ENCODE results near the gene ZNF689. TPM values are rescaled to one million over a fixed set of nuclear protein-coding genes. Genes with fewer than 3 reads are reported as not detected.
A peak's percentile ranks its signal among the peaks of the same experiment; 100 is the strongest.
"Not testable (repeated sequence)": the region's sequence is repeated elsewhere in the genome, so short reads cannot be mapped to it uniquely, and the experiment has no call there.

Gene ZNF689
- total RNA-seq, 1 donor from 2014 or later: 14.7 TPM

DNA sequence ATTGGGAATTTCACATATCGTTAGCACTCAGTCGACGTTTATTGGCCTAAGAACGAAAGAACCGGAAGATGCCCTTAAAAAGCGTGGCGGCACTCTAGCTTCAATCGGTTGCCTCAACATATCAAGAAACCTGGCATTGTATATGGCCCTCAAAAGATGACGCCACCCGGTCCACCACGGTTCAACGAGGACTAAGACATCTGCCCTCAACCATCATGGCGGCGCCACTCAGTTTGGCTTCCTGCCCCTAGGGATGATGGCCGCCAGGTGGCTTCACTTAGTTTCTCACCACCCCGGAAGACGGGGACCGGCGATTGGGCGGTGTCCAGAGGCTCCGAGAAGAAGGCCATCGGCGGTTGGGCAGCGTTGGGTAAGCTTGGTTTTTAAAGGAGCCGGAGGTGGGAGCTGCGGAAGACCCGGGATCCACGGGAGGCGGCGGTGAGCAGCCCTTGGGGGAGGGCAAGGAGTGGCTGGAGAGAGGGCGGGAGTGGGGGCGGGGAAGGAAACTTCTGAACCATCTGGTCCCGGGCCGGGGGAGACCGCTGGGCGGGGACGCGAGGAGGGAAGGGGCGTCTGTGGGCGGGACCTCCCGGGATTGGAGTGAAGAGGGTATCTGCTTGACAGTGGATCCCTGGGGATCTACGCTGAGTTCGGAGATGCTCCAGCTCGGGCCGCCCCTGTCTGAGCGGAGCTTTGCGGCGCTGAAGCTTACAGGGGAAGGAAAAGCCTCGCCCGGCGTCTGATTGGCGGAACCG, 40.4 kb upstream of the ZNF689 start, which contains the start of gene PRR14:
PRR14 (plus strand) TSS at position 592 of the 755 bp plus-strand sequence. CDS start 686 bp downstream, outside the sequence.
- Mint-ChIP-seq H3K27ac (peak within 1 kb of the TSS; percentile 98), H3K4me1 (ENCODE audit: low read depth) (peaks cover 25% of the 10 kb centered on the region), H3K4me3 (peak within 1 kb of the TSS; percentile 97), H3K36me3 (ENCODE audit: low read depth) (peaks cover 28% of the 10 kb centered on the region), H3K9me3 (no peaks in the 10 kb centered on the region), H3K27me3 (ENCODE audit: insufficient read depth) (peaks cover 2% of the 10 kb centered on the region)
- DNase-seq (ENCODE audit: low spot score): peak; percentile 98
- intact Hi-C loops (cut with micrococcal nuclease): loop anchor here (1.0 to 10.0 kb wide), 16 partner anchors 8 to 823 kb away; partner anchors contain the start of genes ALDOA, CDIPT, FBRS and FBXL19

DNA sequence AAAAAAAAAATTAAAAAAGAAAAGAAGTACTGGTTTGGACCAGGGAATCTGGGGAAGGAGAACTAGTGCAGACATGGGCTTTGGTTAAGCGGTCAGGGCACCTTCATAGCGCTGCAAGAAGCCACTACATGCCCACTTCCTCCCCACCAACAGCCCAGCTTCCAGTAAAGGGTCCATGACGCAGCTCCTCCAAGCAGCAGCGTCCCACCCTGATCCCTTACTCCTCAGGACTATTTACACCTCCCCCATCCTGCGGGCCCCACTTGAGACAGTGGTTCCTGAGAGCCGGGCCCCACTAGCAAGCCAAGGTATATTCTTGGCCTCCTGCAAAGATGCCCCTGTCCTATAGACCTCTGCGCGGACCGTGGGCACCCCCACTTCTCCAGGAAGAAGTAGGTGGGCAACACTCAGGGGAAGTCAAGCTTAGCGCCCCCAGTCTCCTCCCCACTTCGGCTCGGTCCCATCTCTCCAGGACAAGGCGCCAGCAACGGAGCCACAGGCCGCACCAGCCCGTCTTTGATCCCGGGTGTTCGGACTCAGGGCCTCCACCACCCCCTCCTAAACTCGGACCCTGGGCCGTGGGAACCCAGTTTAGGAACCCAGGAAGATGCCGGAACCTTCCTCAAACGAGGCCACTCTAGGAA, 39.7 kb upstream of the ZNF689 start:
- peaks cover 22% of the 10 kb centered on the region for H3K36me3 Mint-ChIP-seq (ENCODE audit: low read depth)
- DNase-seq (ENCODE audit: low spot score): no peak
- H3K9me3 Mint-ChIP-seq: no peaks in the 10 kb centered on the region
- intact Hi-C loops (cut with micrococcal nuclease): loop anchor here (1.0 to 10.0 kb wide), 15 partner anchors 8 to 823 kb away; partner anchors contain the start of genes ALDOA, CDIPT, FBRS and FBXL19
- H3K27me3 Mint-ChIP-seq (ENCODE audit: insufficient read depth): peaks cover 4% of the 10 kb centered on the region
- H3K27ac Mint-ChIP-seq: peak overlapping the region; percentile 98
- H3K4me3 Mint-ChIP-seq: peak overlapping the region; percentile 97
- peaks cover 25% of the 10 kb centered on the region for H3K4me1 Mint-ChIP-seq (ENCODE audit: low read depth)

DNA sequence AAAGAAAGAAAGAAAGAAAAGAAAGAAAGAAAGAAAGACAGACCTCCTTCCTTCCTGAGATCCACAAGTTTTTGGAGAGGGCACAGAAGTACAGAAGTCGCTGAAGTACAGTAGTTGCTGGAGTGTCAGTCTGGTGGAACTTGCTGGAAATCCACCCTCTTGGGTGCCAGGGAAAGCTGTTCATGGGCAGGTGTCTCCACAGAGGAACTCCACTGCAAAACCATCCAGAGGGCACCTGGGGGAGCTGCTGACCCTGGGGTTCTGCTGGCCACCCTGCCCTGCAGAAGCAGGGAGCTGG, 37.0 kb upstream of the ZNF689 start:
- intact Hi-C loops (cut with micrococcal nuclease): no loop called here

DNA sequence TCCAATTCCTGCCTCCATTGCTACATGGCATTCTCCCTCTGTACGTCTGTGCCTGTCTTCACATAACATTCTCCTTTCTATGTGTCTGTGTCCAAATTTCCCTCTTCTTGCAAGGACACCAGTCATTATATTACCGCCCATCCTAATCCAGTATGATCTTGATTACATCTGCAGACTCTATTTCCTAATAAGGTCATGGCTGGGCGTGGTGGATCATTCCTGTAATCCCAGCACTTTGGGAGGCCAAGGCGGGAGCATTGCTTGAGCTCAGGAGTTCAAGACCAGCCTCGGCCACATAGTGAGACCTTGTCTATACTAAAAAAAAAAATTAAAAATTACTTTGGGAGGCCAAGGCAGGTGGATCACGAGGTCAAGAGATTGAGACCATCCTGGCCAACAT, 35.5 kb upstream of the ZNF689 start:
- Mint-ChIP-seq H3K36me3 (ENCODE audit: low read depth) (peaks cover 2% of the 10 kb centered on the region), H3K4me3 (no peak overlapping the region), H3K4me1 (ENCODE audit: low read depth) (peaks cover 8% of the 10 kb centered on the region), H3K9me3 (no peaks in the 10 kb centered on the region), H3K27ac (no peak overlapping the region), H3K27me3 (ENCODE audit: insufficient read depth) (peaks cover 4% of the 10 kb centered on the region)
- no peak for DNase-seq (ENCODE audit: low spot score)
- intact Hi-C loops (cut with micrococcal nuclease): no loop called here

More for the DNA sequence above, 37.0 kb upstream of the ZNF689 start:
- Mint-ChIP-seq H3K9me3 (no peaks in the 10 kb centered on the region), H3K27ac (no peak overlapping the region), H3K4me3 (no peak overlapping the region), H3K36me3 (ENCODE audit: low read depth) (peaks cover 7% of the 10 kb centered on the region), H3K4me1 (ENCODE audit: low read depth) (peaks cover 15% of the 10 kb centered on the region), H3K27me3 (ENCODE audit: insufficient read depth) (peaks cover 4% of the 10 kb centered on the region)
- no peak for DNase-seq (ENCODE audit: low spot score)

DNA sequence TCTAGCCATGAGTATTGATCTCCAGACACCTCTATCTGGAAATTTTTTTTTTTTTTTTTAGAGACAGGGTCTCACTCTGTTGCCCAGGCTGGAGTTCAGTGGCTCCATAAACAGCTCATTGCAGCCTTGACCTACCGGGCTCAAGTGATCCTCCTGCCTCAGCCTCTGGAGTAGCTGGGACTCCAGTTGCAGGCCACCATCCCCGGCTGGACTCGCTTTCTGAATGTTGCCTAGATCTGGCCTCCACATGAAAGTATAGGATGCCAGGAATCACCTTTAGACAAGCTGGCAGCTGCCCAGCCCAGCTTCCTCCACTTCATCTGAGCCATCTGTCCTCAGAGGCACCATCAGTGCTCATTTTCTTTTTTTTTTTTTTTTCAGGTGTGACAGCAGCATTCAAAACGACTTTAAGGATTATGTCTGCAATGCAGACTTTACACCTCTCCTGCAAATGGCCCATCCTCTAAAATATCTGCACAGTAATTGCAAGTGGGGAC, 34.2 kb upstream of the ZNF689 start:
- Mint-ChIP-seq H3K4me3 (no peak overlapping the region), H3K27me3 (ENCODE audit: insufficient read depth) (peaks cover 4% of the 10 kb centered on the region), H3K36me3 (ENCODE audit: low read depth) (no peaks in the 10 kb centered on the region), H3K27ac (no peak overlapping the region), H3K4me1 (ENCODE audit: low read depth) (no peaks in the 10 kb centered on the region), H3K9me3 (no peaks in the 10 kb centered on the region)
- no peak for DNase-seq (ENCODE audit: low spot score)
- intact Hi-C loops (cut with micrococcal nuclease): no loop called here

DNA sequence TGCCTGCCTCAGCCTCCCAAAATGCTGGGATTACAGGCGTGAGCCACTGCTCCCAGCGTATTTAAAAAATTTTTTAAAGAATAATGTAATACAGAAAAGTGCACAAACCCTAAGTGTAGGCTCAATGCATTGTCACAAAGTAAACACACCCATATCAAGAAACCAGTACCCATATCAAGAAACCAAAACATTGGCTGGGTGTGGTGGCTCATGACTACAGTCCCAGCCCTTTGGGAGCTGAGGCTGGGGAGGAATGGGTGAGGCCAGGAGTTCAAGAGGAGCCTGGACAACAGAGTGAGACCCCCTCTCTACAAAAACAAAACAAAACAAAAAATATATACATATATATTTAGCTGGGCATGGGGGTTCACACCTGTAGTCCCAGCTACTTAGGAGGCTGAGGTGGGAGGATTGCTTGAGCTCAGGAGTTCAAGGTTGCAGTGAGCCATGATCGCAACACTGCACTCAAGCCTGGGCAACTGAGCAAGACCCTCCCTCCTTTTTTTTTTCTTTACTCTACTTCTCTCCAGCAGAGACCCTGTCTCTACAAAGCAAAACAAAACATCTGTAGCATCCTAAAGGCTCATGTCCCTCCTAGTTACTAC, 31.3 kb upstream of the ZNF689 start:
- no peak for DNase-seq (ENCODE audit: low spot score)
- H3K4me3 Mint-ChIP-seq: no peak overlapping the region
- no peaks in the 10 kb centered on the region for H3K4me1 Mint-ChIP-seq (ENCODE audit: low read depth)
- H3K27me3 Mint-ChIP-seq (ENCODE audit: insufficient read depth): peaks cover 4% of the 10 kb centered on the region
- intact Hi-C loops (cut with micrococcal nuclease): no loop called here
- H3K36me3 Mint-ChIP-seq (ENCODE audit: low read depth): no peaks in the 10 kb centered on the region
- no peaks in the 10 kb centered on the region for H3K9me3 Mint-ChIP-seq
- H3K27ac Mint-ChIP-seq: no peak overlapping the region

DNA sequence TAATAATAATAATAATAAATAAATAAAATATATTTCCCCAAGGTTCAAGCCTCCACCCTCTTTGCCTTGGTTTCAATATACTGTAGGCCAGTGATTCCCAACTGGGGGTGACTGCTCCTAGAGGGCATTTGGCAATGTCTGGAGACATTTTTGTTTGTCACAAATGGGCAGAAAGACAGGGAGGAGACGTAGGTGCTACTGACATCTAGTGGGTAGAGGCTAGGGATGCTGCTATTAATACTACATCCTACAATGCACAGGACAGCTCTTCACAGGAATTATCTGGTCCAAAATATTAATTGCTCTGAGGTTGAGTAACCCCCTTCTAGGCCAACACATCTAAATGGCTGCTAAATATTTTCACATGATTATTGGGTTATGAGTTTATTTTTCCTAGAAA, 27.8 kb upstream of the ZNF689 start:
- intact Hi-C loops (cut with micrococcal nuclease): no loop called here
- H3K9me3 Mint-ChIP-seq: no peaks in the 10 kb centered on the region

DNA sequence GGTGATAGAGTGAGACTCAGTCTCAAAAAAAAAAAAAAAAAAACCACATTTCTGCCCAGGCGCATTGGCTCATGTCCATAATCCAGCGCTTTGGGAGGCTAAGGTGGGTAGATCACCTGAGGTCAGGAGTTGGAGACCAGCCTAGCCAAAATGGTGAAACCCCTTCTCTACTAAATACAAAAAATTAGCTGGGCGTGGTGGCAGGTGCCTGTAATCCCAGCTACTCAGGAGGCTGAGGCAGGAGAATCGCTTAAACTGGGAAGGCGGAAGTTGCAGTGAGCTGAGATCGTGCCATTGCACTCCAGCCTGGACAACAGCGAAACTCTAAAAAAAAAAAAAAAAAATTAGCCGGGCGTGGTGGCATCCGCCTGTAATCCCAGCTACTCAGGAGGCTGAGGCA, 26.9 kb upstream of the ZNF689 start:
- intact Hi-C loops (cut with micrococcal nuclease); H3K27ac Mint-ChIP-seq; H3K27me3 Mint-ChIP-seq (ENCODE audit: insufficient read depth); H3K9me3 Mint-ChIP-seq; H3K4me3 Mint-ChIP-seq; H3K36me3 Mint-ChIP-seq (ENCODE audit: low read depth); DNase-seq (ENCODE audit: low spot score): not testable (repeated sequence)
- peaks cover 16% of the 10 kb centered on the region for H3K4me1 Mint-ChIP-seq (ENCODE audit: low read depth)

More for the DNA sequence above, 27.8 kb upstream of the ZNF689 start:
- peaks cover 1% of the 10 kb centered on the region for H3K36me3 Mint-ChIP-seq (ENCODE audit: low read depth)
- H3K4me3 Mint-ChIP-seq: no peak overlapping the region
- peaks cover 16% of the 10 kb centered on the region for H3K4me1 Mint-ChIP-seq (ENCODE audit: low read depth)
- no peak overlapping the region for H3K27ac Mint-ChIP-seq
- H3K27me3 Mint-ChIP-seq (ENCODE audit: insufficient read depth): no peaks in the 10 kb centered on the region
- no peak for DNase-seq (ENCODE audit: low spot score)

DNA sequence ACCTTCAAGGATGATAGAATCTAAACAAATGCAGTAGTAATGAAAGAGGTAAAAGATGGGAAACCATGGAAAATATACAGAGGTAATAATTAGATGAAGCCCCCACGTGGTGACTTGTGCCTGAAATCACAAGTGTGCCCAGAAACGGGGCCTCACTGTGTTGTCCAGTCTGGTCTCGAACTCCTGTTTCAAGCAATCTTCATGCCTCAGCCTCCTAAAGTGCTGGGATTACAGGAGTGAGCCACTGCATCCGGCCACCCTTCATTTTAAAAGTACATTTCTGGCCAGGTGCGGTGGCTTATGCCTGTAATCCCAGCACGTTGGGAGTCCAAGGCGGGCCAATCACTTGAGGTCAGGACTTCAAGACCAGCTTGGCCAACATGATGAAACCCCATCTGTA, 26.4 kb upstream of the ZNF689 start:
- no peaks in the 10 kb centered on the region for H3K27me3 Mint-ChIP-seq (ENCODE audit: insufficient read depth)
- no peak overlapping the region for H3K27ac Mint-ChIP-seq
- intact Hi-C loops (cut with micrococcal nuclease): no loop called here
- DNase-seq (ENCODE audit: low spot score): no peak
- H3K4me3 Mint-ChIP-seq: no peak overlapping the region
- H3K4me1 Mint-ChIP-seq (ENCODE audit: low read depth): peaks cover 16% of the 10 kb centered on the region
- peaks cover 1% of the 10 kb centered on the region for H3K36me3 Mint-ChIP-seq (ENCODE audit: low read depth)
- no peaks in the 10 kb centered on the region for H3K9me3 Mint-ChIP-seq

DNA sequence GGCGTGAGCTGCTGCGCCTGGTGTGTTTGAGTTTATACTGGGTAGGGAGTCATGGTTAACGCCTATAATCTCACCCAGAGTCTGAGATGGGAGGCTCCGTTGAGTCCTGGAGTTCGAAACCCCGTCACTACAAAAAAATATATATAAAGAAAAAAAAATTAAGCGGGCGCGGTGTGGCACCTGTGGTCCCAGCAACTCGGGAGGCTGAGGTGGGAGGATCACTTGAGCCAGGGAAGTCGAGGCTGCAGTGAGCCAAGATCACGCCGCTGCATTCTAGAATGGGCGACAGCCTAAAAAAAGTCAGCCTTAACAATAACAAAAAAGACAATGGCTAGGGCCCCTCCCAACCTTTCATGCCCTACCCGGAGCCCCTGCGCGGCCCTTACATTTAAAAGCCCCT, 23.3 kb upstream of the ZNF689 start:
- intact Hi-C loops (cut with micrococcal nuclease): no loop called here
- H3K4me3 Mint-ChIP-seq: peak overlapping the region; percentile 86
- DNase-seq (ENCODE audit: low spot score): no peak
- H3K27me3 Mint-ChIP-seq (ENCODE audit: insufficient read depth): no peaks in the 10 kb centered on the region
- peaks cover 24% of the 10 kb centered on the region for H3K4me1 Mint-ChIP-seq (ENCODE audit: low read depth)
- H3K9me3 Mint-ChIP-seq: no peaks in the 10 kb centered on the region
- peaks cover 1% of the 10 kb centered on the region for H3K36me3 Mint-ChIP-seq (ENCODE audit: low read depth)
- peak overlapping the region; percentile 95 for H3K27ac Mint-ChIP-seq

DNA sequence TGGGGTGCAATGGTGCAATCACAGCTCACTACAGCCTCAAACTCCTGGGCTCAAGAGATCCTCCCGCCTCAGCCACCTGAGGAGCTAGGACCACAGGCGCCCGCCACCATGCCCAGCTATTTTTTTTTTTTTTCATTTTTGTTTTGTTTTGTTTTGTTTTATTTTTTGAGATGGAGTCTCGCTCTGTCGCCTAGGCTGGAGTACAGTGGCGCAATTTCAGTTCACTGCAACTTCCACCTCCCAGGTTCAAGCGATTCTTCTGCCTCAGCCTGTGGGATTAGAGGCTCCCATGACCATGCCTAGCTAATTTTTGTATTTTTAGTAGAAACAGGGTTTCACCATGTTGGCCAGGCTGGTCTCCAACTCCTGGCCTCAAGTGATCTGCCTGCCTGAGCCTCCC, 22.3 kb upstream of the ZNF689 start:
- H3K27me3 Mint-ChIP-seq (ENCODE audit: insufficient read depth); DNase-seq (ENCODE audit: low spot score); H3K36me3 Mint-ChIP-seq (ENCODE audit: low read depth); intact Hi-C loops (cut with micrococcal nuclease); H3K9me3 Mint-ChIP-seq; H3K27ac Mint-ChIP-seq; H3K4me3 Mint-ChIP-seq: not testable (repeated sequence)
- peaks cover 25% of the 10 kb centered on the region for H3K4me1 Mint-ChIP-seq (ENCODE audit: low read depth)

DNA sequence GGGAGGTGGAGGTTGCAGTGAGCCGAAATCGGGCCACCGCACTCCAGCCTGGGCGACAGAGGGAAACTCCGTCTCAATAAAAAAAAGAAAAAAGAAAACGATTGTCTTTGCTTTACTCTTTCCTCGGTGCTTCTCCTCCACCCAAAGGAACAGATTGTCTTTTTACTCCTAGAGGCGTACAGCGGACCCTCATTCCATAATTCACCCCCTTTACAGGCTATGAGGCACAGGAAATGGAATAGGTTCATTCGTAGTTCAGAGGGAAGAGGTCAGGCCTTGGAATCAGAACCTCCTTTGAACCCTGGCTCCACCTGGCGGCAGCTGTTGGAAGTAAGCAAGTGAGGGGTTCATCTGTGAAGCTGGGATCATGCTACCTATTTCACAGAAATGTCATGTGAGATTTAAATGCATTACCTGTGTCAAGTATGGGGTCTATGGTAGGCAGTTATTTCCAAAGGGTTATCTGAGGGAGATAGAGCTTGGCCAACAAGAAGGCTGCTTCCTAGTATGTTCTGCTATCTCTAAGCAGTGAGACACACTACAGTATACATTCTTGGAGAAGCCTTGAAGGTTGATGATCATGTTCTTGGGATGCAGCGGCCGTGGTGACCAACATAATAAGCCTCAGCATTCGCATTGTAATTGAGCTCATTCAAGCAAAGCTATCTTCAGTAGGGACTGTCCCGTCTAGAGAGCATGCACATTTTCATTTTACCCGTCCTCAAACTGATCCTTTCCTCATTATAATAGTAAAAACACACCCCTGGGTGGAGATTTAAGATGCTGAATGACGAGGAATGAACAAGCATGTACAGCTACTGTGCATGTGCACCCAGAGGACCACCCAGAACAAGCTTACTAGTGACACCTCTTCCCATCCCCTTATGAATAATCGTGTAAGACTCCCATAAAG, 18.7 kb upstream of the ZNF689 start:
- peak overlapping the region; percentile 52 for H3K4me3 Mint-ChIP-seq
- no peaks in the 10 kb centered on the region for H3K9me3 Mint-ChIP-seq
- intact Hi-C loops (cut with micrococcal nuclease): loop anchor here (1.0 kb wide), 4 partner anchors 19 to 199 kb away; partner anchors contain the start of genes DCTPP1 and ZNF689
- peak; percentile 77 for DNase-seq (ENCODE audit: low spot score)
- H3K4me1 Mint-ChIP-seq (ENCODE audit: low read depth): peaks cover 10% of the 10 kb centered on the region
- no peaks in the 10 kb centered on the region for H3K27me3 Mint-ChIP-seq (ENCODE audit: insufficient read depth)
- no peaks in the 10 kb centered on the region for H3K36me3 Mint-ChIP-seq (ENCODE audit: low read depth)
- peak overlapping the region; percentile 71 for H3K27ac Mint-ChIP-seq

All from activated T-helper 1 cell treated with anti-CD3 and anti-CD28 coated beads, Interleukin-12 subunit alpha, Interleukin-12 subunit beta, Interleukin-2, Interleukin-4 antibody, amounts not matched to agents 30 ng/mL and 10 ng/mL and 1 ng/mL, durations not matched to agents 14 hours and 24 hours and 36 hours (primary cell).